GOT3 (cell line): ENCODE data around the gene SPAG7.
"Not testable (repeated sequence)": the region's sequence is repeated elsewhere in the genome, so short reads cannot be mapped to it uniquely, and the experiment has no call there.

Source experiments
- DNase-seq: peaks from one replicate; lab custom pipeline; 2025; ENCODE audit warnings: mixed read lengths; lab: John Stamatoyannopoulos, UW

SPAG7 gene

GRCh38 chr17:4938069-4938491 is 29.5 kb downstream of the SPAG7 start:
- no peak for DNase-seq

- DNase-seq: no peak
Measured at GRCh38 chr17:4937553-4937952, 30.1 kb downstream of the SPAG7 start.

DNA sequence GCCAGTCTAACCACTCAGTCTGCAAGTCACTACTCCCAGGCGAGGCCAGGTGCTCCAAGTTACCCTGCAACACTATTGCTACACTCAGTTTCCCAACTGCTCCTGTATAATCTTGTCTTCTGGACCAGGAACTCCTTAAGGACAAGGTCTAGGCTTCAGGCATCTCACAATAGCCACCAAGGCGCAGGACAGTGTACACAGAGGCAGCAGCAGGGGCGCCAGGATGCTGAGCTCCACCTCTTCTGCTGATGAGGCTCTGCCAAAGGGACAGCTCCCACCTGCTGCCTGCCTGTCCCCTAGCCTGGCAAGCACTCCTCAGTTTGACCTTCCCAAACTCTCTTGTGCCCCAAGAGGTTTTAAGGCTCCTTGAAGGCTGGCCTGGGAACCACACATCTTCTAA is 31.2 kb downstream of the SPAG7 start:
- DNase-seq: no peak

GRCh38 chr17:4935650-4936049 is 32.0 kb downstream of the SPAG7 start:
- DNase-seq: no peak

- DNase-seq: no peak
Measured at GRCh38 chr17:4934173-4934979, 33.2 kb downstream of the SPAG7 start.

DNA sequence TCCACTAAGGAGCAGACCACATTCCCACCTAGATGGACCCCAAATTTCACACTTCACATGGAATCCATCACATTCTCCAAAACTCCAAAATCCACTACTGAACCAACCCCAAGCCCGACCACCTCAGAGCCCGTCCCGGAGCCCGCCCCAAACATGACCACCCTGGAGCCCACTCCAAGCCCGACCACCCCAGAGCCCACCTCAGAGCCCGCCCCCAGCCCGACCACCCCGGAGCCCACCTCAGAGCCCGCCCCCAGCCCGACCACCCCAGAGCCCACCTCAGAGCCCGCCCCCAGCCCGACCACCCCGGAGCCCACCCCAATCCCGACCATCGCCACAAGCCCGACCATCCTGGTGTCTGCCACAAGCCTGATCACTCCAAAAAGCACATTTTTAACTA is 34.0 kb downstream of the SPAG7 start:
- no peak for DNase-seq

- no peak for DNase-seq
Measured at GRCh38 chr17:4932756-4933155, 34.9 kb downstream of the SPAG7 start.

- DNase-seq: no peak
Measured at GRCh38 chr17:4931963-4932362, 35.7 kb downstream of the SPAG7 start, which contains the start of gene GP1BA. Gene GP1BA, plus strand, starts transcription at chr17:4932277. Its CDS starts 328 bp downstream, at chr17:4932605.

GRCh38 chr17:4928881-4929280 is 38.7 kb downstream of the SPAG7 start:
- DNase-seq: no peak

- DNase-seq: not testable (repeated sequence)
Measured at GRCh38 chr17:4926577-4927335, 40.9 kb downstream of the SPAG7 start.

- DNase-seq: no peak
Measured at GRCh38 chr17:4921320-4921719, 46.3 kb downstream of the SPAG7 start.

DNA sequence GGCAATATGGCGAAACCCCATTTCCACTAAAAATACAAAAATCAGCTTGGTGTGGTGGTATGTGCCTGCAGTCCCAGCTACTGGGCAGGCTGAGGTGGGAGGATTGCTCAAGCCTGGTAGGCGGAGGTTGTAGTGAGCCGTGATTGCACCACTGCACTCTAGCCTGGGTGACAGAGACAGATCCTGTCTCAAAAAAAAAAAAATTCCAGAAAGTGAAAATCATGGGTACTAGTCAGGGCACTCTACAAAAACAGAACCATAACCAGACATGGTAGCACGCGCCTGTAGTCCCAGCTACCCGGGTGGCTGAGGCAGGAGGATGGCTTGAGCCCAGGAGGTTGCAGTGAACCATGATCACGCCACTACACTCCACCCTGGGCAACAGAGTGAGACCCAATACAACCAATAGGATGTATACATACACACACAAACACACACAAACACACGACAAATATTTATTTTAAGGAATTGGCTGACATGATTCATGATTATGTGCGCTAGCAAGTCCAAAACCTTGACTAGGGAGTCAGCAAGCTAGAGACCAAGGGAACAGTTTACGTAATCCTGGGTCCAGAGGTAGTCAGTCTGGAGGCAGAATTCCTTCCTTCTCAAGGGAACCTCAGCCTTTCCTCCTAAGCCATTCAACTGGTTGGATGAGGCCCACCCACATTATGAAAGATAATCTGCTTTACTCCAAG is 47.1 kb downstream of the SPAG7 start:
- no peak for DNase-seq

- DNase-seq: no peak
Measured at GRCh38 chr17:4919511-4920047, 48.0 kb downstream of the SPAG7 start.

GRCh38 chr17:4914551-4914950 is 53.1 kb downstream of the SPAG7 start:
- DNase-seq: not testable (repeated sequence)

DNA sequence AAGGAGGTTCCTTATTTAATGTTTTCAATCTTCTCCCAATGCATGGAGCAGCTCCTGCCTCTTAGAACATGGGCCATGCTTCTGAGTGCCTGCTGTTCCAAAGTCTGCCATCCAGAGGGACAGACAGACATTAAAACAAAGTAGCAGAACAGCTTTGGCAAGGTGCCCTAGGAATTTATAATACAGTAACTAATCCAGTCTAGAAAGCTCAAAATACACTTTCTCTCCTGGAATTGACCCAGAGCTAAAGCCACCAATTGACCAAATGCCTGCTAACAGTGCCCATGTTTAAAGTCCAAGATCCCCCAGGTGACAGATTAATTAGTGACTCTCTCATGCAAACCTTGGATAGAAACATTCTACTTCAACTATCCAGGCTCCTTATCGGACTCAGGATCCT is 53.6 kb downstream of the SPAG7 start:
- no peak for DNase-seq
